Smooth muscle cell (in vitro differentiated cells): ENCODE results near the gene MS4A18. TPM values are rescaled to one million over a fixed set of nuclear protein-coding genes. Genes with fewer than 3 reads are reported as not detected.

Source experiments
- DNase-seq: peaks from one replicate; lab custom pipeline; 2025; ENCODE audit not compliant: unreplicated experiment; lab: John Stamatoyannopoulos, UW
- H2AFZ ChIP-seq: fragments of 200-600 bp; sonication (generic); 2 replicates; pipeline ENCODE4 v1.6.0; 2016; ENCODE audit warnings: antibody characterized with exemption, low read depth, mild to moderate bottlenecking
- H3F3A ChIP-seq: fragments of 200-600 bp; sonication (generic); 2 replicates; pipeline ENCODE4 v1.6.0; 2017; ENCODE audit warnings: antibody characterized with exemption, low read depth
- H3K27ac ChIP-seq: fragments of 200-600 bp; sonication (generic); 2 replicates; pipeline ENCODE4 v1.5.1; 2016; ENCODE audit warnings: low read depth, mild to moderate bottlenecking
- H3K27me3 ChIP-seq: fragments of 200-600 bp; sonication (generic); 2 replicates; pipeline ENCODE4 v1.6.1; 2016; ENCODE audit warnings: low read depth, mild to moderate bottlenecking
- H3K36me3 ChIP-seq: fragments of 200-600 bp; sonication (generic); 2 replicates; pipeline ENCODE4 v1.5.1; 2016; ENCODE audit warnings: low read depth
- H3K4me1 ChIP-seq: fragments of 200-600 bp; sonication (generic); 2 replicates; pipeline ENCODE4 v1.5.1; 2016; ENCODE audit warnings: low read depth
- H3K4me2 ChIP-seq: fragments of 200-600 bp; sonication (generic); 2 replicates; pipeline ENCODE4 v1.6.0; 2016; ENCODE audit warnings: mild to moderate bottlenecking
- H3K4me3 ChIP-seq: fragments of 200-600 bp; sonication (generic); 2 replicates; pipeline ENCODE4 v1.5.1; 2016; ENCODE audit warnings: mild to moderate bottlenecking
- H3K79me2 ChIP-seq: fragments of 200-600 bp; sonication (generic); 2 replicates; pipeline ENCODE4 v1.6.0; 2016; ENCODE audit warnings: low read depth, mild to moderate bottlenecking
- H3K9ac ChIP-seq: fragments of 200-600 bp; sonication (generic); 2 replicates; pipeline ENCODE4 v1.6.0; 2016; ENCODE audit warnings: low read depth
- H3K9me3 ChIP-seq: fragments of 200-600 bp; sonication (generic); replicated peaks from 2 replicates; pipeline ENCODE4 v1.5.1; 2016; ENCODE audit warnings: low read depth
- H4K20me1 ChIP-seq: fragments of 200-600 bp; sonication (generic); 2 replicates; pipeline ENCODE4 v1.6.0; 2016; ENCODE audit warnings: low read depth
- CTCF ChIP-seq: fragments of 200-600 bp; sonication (generic); IDR thresholded peaks from 2 replicates; pipeline ENCODE4 v1.5.1; 2017; ENCODE audit warnings: borderline replicate concordance, mild to moderate bottlenecking, antibody characterized with exemption; ENCODE audit not compliant: insufficient read depth, poor library complexity, severe bottlenecking
- whole genome bisulfite sequencing: methylation state at CpG from one replicate; pipeline ENCODE4 v1.1.7; 2016; ENCODE audit warnings: low lambda C conversion rate; 5-methylcytosine and 5-hydroxymethylcytosine counted together
- polyA plus RNA-seq: library from polyadenylated mRNA; unstranded; fragments of >200 nt; fragmentation: Nextera tagmentation; extraction: Ambion mirVana; gene quantifications from 2 replicates; pipeline ENCODE4 v1.2.1, GENCODE V29; 2016
- total RNA-seq: library from RNA; depleted of rRNA; stranded (reverse); fragments of >200 nt; gene quantifications from 2 replicates; pipeline ENCODE4 v1.2.3, GENCODE V29; 2014

The MS4A18 gene
- total and polyA plus RNA-seq, 2 experiments from 2014 or later: not detected

GRCh38 chr11:60731586-60731985 lies 7.1 kb downstream of the MS4A18 start:
- no peak for DNase-seq
- no peaks in the 10 kb centered on the region for H4K20me1 ChIP-seq

GRCh38 chr11:60734279-60734678 lies 9.8 kb downstream of the MS4A18 start:
- no peaks in the 10 kb centered on the region for H3F3A ChIP-seq
- H3K36me3 ChIP-seq: no peaks in the 10 kb centered on the region
- no peaks in the 10 kb centered on the region for H3K9me3 ChIP-seq
- no peak overlapping the region for H2AFZ ChIP-seq
- 81% methylated on average over 4 of the region's 4 CpGs for WGBS
- no peak overlapping the region for H3K9ac ChIP-seq
- no peak for TF ChIP-seq CTCF
- no peak for DNase-seq
- no peaks in the 10 kb centered on the region for H3K4me1 ChIP-seq
- no peak overlapping the region for H3K27ac ChIP-seq
- H3K4me3 ChIP-seq: no peak overlapping the region
- no peaks in the 10 kb centered on the region for H3K79me2 ChIP-seq
- H4K20me1 ChIP-seq: no peaks in the 10 kb centered on the region
- no peaks in the 10 kb centered on the region for H3K27me3 ChIP-seq
- H3K4me2 ChIP-seq: no peak overlapping the region

More at GRCh38 chr11:60731586-60731985, 7.1 kb downstream of the MS4A18 start:
- H3K4me2 ChIP-seq: no peak overlapping the region
- H3F3A ChIP-seq: no peaks in the 10 kb centered on the region
- no peak overlapping the region for H3K4me3 ChIP-seq
- no peaks in the 10 kb centered on the region for H3K9me3 ChIP-seq
- H3K27me3 ChIP-seq: no peaks in the 10 kb centered on the region
- no peak overlapping the region for H3K27ac ChIP-seq
- H3K36me3 ChIP-seq: no peaks in the 10 kb centered on the region
- H2AFZ ChIP-seq: no peak overlapping the region
- H3K9ac ChIP-seq: no peak overlapping the region
- no peaks in the 10 kb centered on the region for H3K79me2 ChIP-seq
- no peak for TF ChIP-seq CTCF
- 86% methylated on average over 8 of the region's 8 CpGs for whole genome bisulfite sequencing
- no peaks in the 10 kb centered on the region for H3K4me1 ChIP-seq

GRCh38 chr11:60739114-60739513 lies 14.6 kb downstream of the MS4A18 start:
- WGBS: 71% methylated on average over 7 of the region's 7 CpGs

More at GRCh38 chr11:60739114-60739513, 14.6 kb downstream of the MS4A18 start:
- Histone ChIP-seq H3K27me3 (no peaks in the 10 kb centered on the region), H3K9ac (no peak overlapping the region), H3K4me1 (no peaks in the 10 kb centered on the region), H2AFZ (no peak overlapping the region), H3F3A (no peaks in the 10 kb centered on the region), H4K20me1 (no peaks in the 10 kb centered on the region), H3K4me2 (no peak overlapping the region), H3K36me3 (no peaks in the 10 kb centered on the region), H3K79me2 (no peaks in the 10 kb centered on the region), H3K9me3 (no peaks in the 10 kb centered on the region), H3K27ac (no peak overlapping the region), H3K4me3 (no peak overlapping the region)
- DNase-seq: no peak
- TF ChIP-seq CTCF: no peak
